ENCODE results near the gene HSPB7. TPM values are rescaled to one million over a fixed set of nuclear protein-coding genes. Genes with fewer than 3 reads are reported as not detected.

The HSPB7 gene
- total and polyA plus RNA-seq, 2 experiments from 2014 or later, result 0.13 TPM; not detected in 1

DNA sequence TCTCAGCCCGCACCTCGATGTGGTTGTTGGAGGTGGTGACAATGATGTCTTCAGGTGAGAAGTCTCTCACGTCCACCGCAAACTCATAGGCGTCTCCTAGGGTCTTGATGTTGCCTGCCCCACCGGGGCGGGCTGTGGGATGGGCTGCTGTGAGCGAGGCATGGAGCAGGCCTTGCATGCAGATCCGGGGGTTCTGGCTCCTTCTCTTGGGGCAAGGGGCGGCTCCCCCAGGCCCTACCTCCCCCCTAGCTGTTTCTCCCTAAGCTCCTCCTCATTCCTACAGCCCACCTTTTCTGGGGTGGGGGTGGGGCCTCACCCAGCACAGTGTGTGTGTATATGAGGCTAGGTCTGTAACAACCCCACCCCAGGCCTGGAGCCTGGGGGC is 775 bp downstream of the HSPB7 start:
- ATAC-seq, result no peak
- Mint-ChIP-seq H3K4me3 (no peak overlapping the region), H3K27ac (no peak overlapping the region), H3K4me1 (peaks cover 64% of the 10 kb centered on the region), H3K9me3 (no peaks in the 10 kb centered on the region), H3K27me3 (ENCODE audit: insufficient read depth, low read depth, poor library complexity) (peaks cover 27% of the 10 kb centered on the region), H3K36me3 (ENCODE audit: low read depth) (no peaks in the 10 kb centered on the region)
- no peaks in the 10 kb centered on the region for H4K20me1 ChIP-seq (replicated peaks; ENCODE audit: insufficient read depth)
- no peak for DNase-seq (ENCODE audit: low spot score)
- H3K36me3 ChIP-seq (ENCODE audit: insufficient read depth), result no peaks in the 10 kb centered on the region
- no peaks in the 10 kb centered on the region for H3K79me2 ChIP-seq (replicated peaks; ENCODE audit: insufficient read depth)
- peak overlapping the region; percentile 64; the same call in 1 of the 2 replicates for H3K4me2 ChIP-seq
- H3K27ac ChIP-seq (ENCODE audit: low read depth), result no peak overlapping the region
- TF ChIP-seq, protein P1, sequence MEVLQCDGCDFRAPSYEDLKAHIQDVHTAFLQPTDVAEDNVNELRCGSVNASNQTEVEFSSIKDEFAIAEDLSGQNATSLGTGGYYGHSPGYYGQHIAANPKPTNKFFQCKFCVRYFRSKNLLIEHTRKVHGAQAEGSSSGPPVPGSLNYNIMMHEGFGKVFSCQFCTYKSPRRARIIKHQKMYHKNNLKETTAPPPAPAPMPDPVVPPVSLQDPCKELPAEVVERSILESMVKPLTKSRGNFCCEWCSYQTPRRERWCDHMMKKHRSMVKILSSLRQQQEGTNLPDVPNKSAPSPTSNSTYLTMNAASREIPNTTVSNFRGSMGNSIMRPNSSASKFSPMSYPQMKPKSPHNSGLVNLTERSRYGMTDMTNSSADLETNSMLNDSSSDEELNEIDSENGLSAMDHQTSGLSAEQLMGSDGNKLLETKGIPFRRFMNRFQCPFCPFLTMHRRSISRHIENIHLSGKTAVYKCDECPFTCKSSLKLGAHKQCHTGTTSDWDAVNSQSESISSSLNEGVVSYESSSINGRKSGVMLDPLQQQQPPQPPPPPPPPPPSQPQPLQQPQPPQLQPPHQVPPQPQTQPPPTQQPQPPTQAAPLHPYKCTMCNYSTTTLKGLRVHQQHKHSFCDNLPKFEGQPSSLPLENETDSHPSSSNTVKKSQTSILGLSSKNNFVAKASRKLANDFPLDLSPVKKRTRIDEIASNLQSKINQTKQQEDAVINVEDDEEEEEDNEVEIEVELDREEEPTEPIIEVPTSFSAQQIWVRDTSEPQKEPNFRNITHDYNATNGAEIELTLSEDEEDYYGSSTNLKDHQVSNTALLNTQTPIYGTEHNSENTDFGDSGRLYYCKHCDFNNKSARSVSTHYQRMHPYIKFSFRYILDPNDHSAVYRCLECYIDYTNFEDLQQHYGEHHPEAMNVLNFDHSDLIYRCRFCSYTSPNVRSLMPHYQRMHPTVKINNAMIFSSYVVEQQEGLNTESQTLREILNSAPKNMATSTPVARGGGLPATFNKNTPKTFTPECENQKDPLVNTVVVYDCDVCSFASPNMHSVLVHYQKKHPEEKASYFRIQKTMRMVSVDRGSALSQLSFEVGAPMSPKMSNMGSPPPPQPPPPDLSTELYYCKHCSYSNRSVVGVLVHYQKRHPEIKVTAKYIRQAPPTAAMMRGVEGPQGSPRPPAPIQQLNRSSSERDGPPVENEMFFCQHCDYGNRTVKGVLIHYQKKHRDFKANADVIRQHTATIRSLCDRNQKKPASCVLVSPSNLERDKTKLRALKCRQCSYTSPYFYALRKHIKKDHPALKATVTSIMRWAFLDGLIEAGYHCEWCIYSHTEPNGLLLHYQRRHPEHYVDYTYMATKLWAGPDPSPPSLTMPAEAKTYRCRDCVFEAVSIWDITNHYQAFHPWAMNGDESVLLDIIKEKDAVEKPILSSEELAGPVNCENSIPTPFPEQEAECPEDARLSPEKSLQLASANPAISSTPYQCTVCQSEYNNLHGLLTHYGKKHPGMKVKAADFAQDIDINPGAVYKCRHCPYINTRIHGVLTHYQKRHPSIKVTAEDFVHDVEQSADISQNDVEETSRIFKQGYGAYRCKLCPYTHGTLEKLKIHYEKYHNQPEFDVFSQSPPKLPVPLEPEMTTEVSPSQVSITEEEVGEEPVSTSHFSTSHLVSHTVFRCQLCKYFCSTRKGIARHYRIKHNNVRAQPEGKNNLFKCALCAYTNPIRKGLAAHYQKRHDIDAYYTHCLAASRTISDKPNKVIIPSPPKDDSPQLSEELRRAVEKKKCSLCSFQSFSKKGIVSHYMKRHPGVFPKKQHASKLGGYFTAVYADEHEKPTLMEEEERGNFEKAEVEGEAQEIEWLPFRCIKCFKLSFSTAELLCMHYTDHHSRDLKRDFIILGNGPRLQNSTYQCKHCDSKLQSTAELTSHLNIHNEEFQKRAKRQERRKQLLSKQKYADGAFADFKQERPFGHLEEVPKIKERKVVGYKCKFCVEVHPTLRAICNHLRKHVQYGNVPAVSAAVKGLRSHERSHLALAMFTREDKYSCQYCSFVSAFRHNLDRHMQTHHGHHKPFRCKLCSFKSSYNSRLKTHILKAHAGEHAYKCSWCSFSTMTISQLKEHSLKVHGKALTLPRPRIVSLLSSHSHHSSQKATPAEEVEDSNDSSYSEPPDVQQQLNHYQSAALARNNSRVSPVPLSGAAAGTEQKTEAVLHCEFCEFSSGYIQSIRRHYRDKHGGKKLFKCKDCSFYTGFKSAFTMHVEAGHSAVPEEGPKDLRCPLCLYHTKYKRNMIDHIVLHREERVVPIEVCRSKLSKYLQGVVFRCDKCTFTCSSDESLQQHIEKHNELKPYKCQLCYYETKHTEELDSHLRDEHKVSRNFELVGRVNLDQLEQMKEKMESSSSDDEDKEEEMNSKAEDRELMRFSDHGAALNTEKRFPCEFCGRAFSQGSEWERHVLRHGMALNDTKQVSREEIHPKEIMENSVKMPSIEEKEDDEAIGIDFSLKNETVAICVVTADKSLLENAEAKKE (CRISPR knock-in tag; IDR thresholded peaks at IDR 0.05), result no peak
- TF ChIP-seq, protein P2, sequence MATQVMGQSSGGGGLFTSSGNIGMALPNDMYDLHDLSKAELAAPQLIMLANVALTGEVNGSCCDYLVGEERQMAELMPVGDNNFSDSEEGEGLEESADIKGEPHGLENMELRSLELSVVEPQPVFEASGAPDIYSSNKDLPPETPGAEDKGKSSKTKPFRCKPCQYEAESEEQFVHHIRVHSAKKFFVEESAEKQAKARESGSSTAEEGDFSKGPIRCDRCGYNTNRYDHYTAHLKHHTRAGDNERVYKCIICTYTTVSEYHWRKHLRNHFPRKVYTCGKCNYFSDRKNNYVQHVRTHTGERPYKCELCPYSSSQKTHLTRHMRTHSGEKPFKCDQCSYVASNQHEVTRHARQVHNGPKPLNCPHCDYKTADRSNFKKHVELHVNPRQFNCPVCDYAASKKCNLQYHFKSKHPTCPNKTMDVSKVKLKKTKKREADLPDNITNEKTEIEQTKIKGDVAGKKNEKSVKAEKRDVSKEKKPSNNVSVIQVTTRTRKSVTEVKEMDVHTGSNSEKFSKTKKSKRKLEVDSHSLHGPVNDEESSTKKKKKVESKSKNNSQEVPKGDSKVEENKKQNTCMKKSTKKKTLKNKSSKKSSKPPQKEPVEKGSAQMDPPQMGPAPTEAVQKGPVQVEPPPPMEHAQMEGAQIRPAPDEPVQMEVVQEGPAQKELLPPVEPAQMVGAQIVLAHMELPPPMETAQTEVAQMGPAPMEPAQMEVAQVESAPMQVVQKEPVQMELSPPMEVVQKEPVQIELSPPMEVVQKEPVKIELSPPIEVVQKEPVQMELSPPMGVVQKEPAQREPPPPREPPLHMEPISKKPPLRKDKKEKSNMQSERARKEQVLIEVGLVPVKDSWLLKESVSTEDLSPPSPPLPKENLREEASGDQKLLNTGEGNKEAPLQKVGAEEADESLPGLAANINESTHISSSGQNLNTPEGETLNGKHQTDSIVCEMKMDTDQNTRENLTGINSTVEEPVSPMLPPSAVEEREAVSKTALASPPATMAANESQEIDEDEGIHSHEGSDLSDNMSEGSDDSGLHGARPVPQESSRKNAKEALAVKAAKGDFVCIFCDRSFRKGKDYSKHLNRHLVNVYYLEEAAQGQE (IDR thresholded peaks at IDR 0.05; ENCODE audit: unreplicated experiment), result no peak
- TF ChIP-seq ZNF331 (CRISPR knock-in tag; IDR thresholded peaks at IDR 0.05; ENCODE audit: low read depth) (no peak), EZH2phosphoT487 (IDR thresholded peaks at IDR 0.05; ENCODE audit: unreplicated experiment) (no peak), STAT1 (IDR thresholded peaks at IDR 0.05; ENCODE audit: unreplicated experiment) (no peak), CREB1 (CRISPR knock-in tag; IDR thresholded peaks at IDR 0.05; ENCODE audit: low read depth) (no peak), JUNB (IDR thresholded peaks at IDR 0.05; ENCODE audit: unreplicated experiment) (no peak), EZH2 (IDR thresholded peaks at IDR 0.05; ENCODE audit: low read depth, unreplicated experiment) (no peak), ZNF114 (CRISPR knock-in tag; IDR thresholded peaks at IDR 0.05) (no peak), POLR2AphosphoS5 (IDR thresholded peaks at IDR 0.05; ENCODE audit: low read depth) (no peak), NANOG (IDR thresholded peaks at IDR 0.05; ENCODE audit: borderline replicate concordance) (no peak)
- TF ChIP-seq, protein P3, sequence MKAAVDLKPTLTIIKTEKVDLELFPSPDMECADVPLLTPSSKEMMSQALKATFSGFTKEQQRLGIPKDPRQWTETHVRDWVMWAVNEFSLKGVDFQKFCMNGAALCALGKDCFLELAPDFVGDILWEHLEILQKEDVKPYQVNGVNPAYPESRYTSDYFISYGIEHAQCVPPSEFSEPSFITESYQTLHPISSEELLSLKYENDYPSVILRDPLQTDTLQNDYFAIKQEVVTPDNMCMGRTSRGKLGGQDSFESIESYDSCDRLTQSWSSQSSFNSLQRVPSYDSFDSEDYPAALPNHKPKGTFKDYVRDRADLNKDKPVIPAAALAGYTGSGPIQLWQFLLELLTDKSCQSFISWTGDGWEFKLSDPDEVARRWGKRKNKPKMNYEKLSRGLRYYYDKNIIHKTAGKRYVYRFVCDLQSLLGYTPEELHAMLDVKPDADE (IDR thresholded peaks at IDR 0.05), result no peak
- TF ChIP-seq, protein P4, sequence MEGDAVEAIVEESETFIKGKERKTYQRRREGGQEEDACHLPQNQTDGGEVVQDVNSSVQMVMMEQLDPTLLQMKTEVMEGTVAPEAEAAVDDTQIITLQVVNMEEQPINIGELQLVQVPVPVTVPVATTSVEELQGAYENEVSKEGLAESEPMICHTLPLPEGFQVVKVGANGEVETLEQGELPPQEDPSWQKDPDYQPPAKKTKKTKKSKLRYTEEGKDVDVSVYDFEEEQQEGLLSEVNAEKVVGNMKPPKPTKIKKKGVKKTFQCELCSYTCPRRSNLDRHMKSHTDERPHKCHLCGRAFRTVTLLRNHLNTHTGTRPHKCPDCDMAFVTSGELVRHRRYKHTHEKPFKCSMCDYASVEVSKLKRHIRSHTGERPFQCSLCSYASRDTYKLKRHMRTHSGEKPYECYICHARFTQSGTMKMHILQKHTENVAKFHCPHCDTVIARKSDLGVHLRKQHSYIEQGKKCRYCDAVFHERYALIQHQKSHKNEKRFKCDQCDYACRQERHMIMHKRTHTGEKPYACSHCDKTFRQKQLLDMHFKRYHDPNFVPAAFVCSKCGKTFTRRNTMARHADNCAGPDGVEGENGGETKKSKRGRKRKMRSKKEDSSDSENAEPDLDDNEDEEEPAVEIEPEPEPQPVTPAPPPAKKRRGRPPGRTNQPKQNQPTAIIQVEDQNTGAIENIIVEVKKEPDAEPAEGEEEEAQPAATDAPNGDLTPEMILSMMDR (conservative IDR thresholded peaks at IDR 0.05; ENCODE audit: low read depth in 2 of 2), result no peak
- H2AFZ ChIP-seq, result no peak overlapping the region
- no peaks in the 10 kb centered on the region; the same call in 1 of the 2 replicates for H3F3A ChIP-seq (replicated peaks; ENCODE audit: low read depth)
- peaks cover 37% of the 10 kb centered on the region for H3K4me1 ChIP-seq (ENCODE audit: insufficient read depth)
- no peaks in the 10 kb centered on the region for H3K27me3 ChIP-seq (ENCODE audit: insufficient read depth)
- no peaks in the 10 kb centered on the region for H3K9me2 ChIP-seq (ENCODE audit: insufficient read depth)
- no peak overlapping the region for H3K4me3 ChIP-seq
